COR-L47 (cell line): Measurements from ENCODE around the gene LASP1NB.
"Not testable (repeated sequence)": the region's sequence is repeated elsewhere in the genome, so short reads cannot be mapped to it uniquely, and the experiment has no call there.

Source experiments
- DNase-seq: peaks from one replicate; lab custom pipeline; 2025; lab: John Stamatoyannopoulos, UW

LASP1NB gene

DNA sequence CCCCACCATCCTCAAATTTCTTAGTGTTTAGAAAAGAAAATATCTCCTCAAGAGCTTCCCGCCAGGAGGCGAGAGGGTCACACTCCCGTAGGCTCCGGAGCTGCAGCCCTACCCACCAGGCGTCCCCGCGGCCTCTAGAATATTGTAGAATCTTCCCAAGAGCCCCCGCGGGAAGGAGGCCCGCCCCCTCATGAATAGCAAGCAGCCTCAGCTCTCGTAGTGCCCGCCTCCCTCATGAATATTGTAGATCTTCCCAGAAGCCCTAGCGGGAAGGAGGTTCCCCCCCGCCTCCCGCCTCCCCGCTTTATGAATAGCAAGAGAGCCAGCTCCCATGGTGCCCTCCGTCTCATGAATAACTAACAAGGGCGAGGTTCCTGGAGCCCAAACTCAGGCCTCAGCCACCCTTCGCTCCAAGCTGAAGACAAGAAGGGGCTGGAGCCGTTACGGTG is 41.9 kb downstream of the LASP1NB start, which contains the start of gene FBXO47:
TSS of gene FBXO47 (minus strand) at position 114 of the 449 bp plus-strand sequence. CDS start 4,378 bp downstream, outside the sequence.
- DNase-seq: no peak

DNA sequence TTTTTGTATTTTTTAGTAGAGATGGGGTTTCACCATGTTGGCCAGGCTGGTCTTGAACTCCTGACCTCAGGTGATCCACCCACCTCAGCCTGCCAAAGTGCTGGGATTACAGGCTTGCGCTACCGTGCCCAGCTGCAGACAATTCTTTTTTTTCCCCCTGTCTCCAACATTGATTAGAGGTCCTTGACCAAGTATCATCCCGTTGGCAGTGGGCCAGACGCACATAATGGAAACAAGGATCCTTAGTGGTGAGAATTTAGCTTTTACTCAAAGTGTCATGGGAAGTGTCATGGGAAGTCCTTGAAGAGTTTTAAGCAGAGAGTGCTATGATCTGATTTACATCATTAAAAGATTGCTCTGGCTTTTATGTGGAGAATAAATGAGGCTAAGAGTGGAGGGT is 43.9 kb downstream of the LASP1NB start:
- no peak for DNase-seq

DNA sequence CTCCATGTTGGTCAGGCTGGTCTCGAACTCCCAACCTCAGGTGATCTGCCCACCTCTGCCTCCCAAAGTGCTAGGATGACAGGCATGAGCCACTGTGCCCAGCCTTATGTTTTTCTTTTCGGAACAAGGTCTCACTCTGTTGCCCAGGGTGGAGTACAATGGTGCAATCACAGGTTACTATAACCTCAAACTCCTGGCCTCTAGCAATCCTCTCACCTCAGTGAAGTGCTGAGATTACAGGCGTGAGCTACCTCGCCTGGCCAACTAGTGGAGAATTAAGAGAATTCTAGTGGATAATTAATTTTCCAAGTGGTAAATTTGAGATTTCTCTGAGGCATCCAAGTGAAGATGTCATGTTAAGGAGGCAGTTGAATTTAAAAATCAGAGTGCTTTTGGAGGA is 44.7 kb downstream of the LASP1NB start:
- no peak for DNase-seq

DNA sequence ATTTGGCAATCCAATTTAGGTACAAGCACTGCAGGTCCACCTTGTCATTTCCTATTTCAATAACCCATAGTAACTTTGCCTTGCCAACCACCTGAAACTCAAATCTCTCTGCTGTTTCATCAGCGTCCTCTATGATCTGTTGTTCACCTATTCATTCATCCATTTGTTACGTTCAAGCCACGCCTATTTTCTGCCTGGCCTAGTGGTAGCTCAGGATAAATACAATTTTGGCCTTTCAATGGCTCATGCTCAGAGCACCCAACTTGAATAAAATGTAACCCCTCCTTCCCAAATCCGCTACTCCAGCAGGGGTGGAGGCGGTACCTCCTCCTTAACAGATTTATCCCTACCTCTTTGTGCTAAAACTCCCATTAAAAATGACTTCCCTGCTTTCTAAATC is 45.4 kb downstream of the LASP1NB start:
- no peak for DNase-seq

DNA sequence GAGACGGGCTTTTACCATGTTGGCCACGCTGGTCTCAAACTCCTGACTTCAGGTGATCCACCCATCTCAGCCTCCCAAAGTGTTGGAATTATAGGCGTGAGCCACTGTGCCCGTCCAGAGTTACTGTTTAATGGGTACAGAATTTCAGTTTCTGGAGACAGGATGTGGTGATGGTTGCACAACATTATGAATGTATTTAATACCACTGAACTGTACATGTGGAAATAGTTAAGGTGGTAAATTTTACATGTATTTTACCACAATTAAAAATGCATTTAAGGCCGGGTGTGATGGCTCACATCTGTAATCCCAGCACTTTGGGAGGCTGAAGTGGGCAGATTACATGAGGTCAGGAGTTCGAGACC is 50.8 kb downstream of the LASP1NB start:
- not testable (repeated sequence) for DNase-seq

DNA sequence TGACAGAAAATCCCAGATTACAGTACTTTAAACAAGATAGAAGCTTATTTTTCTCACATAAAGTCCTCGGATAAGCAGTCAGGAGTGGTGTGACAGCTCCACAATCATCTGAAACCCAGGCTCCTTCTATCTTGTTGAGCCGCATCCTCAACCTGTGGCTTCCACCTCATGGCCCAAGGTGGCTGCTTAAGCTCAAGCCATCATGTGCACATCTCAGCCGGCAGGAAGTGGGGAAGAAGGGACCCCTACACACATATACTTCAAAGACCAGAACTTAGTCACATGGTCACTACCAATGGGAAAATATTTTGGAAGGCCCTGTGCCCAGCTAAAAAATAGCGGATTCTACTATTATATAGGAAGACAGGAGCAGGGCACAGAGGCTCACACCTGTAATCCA is 52.8 kb downstream of the LASP1NB start:
- DNase-seq: no peak
